ENCODE results near the gene PTDSS2.

DNA sequence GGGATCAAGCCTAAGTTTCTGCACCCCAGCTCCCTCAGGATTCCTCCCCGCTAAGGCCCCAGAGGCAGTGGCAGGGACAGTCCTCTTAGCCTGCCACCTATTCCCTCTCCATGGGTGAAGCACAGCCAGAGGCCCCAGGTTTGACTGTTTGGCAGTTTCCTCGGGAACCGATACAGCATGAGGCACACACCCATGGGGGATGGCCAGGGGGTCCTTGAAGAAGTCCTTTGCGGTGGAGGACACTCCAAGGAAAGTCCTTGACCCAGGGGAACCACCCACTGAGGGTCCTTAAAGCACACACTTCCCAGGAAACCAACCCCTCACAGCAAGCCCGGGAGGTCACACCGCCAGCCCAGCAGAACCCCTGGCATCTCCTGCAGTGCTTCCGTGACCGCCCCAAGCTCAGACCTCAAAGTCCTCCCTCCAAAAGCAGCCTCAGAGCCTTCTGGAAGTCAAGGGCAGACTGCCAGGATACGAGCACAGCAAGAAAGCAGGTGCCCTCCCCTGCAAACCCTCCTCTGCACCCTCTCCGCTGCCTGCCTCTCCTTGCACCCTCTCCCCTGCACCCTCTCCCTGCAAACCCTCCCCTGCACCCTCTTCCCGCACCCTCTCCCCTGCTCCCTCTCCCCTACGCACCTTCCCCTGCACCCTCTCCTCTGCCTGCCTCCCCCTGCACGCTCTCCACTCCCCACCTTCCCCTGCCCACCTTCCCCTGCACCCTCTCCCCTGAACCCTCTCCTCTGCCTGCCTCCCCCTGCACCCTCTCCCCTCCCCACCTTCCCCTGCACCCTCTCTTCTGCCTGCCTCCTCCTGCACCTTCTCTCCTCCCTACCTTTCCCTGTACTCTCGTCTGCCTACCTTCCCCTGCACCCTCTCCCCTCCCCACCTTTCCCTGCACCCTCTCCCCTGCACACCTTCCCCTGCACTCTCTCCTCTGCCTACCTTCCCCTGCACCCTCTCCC is 36.7 kb upstream of the PTDSS2 start:
- TF ChIP-seq, protein P1, sequence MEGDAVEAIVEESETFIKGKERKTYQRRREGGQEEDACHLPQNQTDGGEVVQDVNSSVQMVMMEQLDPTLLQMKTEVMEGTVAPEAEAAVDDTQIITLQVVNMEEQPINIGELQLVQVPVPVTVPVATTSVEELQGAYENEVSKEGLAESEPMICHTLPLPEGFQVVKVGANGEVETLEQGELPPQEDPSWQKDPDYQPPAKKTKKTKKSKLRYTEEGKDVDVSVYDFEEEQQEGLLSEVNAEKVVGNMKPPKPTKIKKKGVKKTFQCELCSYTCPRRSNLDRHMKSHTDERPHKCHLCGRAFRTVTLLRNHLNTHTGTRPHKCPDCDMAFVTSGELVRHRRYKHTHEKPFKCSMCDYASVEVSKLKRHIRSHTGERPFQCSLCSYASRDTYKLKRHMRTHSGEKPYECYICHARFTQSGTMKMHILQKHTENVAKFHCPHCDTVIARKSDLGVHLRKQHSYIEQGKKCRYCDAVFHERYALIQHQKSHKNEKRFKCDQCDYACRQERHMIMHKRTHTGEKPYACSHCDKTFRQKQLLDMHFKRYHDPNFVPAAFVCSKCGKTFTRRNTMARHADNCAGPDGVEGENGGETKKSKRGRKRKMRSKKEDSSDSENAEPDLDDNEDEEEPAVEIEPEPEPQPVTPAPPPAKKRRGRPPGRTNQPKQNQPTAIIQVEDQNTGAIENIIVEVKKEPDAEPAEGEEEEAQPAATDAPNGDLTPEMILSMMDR (IDR thresholded peaks at IDR 0.05; ENCODE audit: low read depth, low read length), result no peak
- no peak for TF ChIP-seq POLR2A (IDR thresholded peaks at IDR 0.05; ENCODE audit: extremely low read depth, insufficient read length)
- TF ChIP-seq, protein P2, sequence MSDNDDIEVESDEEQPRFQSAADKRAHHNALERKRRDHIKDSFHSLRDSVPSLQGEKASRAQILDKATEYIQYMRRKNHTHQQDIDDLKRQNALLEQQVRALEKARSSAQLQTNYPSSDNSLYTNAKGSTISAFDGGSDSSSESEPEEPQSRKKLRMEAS (IDR thresholded peaks at IDR 0.05; ENCODE audit: low read depth, low read length), result no peak

Data from NB4 (cell line).